Cerebellar cortex (tissue), 1 donor: ENCODE measurements around the gene GBX1.

Experiments used
- DNase-seq: peaks from one replicate; pipeline ENCODE4 v3.0.0-alpha.2; 2015; ENCODE audit warnings: low spot score

The GBX1 gene

GRCh38 chr7:151139071-151139790 lies 28.3 kb downstream of the GBX1 start:
- no peak for DNase-seq

- DNase-seq = no peak
These were observed 29.2 kb downstream of the GBX1 start for GRCh38 chr7:151138153-151138851.

- DNase-seq = no peak
These were observed 29.7 kb downstream of the GBX1 start for GRCh38 chr7:151137791-151138152.

GRCh38 chr7:151137076-151137675 lies 30.3 kb downstream of the GBX1 start:
- no peak for DNase-seq

- no peak for DNase-seq
These were observed 31.3 kb downstream of the GBX1 start for GRCh38 chr7:151135866-151136843.

GRCh38 chr7:151135525-151135845 lies 32.0 kb downstream of the GBX1 start:
- DNase-seq = no peak

GRCh38 chr7:151134743-151135524 lies 32.6 kb downstream of the GBX1 start:
- no peak for DNase-seq

- no peak for DNase-seq
These were observed 33.3 kb downstream of the GBX1 start for GRCh38 chr7:151133986-151134742.

GRCh38 chr7:151133266-151133985 lies 34.1 kb downstream of the GBX1 start:
- DNase-seq = no peak

- DNase-seq = no peak
These were observed 34.9 kb downstream of the GBX1 start for GRCh38 chr7:151132461-151133205.

GRCh38 chr7:151131592-151132293 lies 35.8 kb downstream of the GBX1 start:
- DNase-seq = no peak

GRCh38 chr7:151131224-151131591 lies 36.3 kb downstream of the GBX1 start:
- DNase-seq = no peak

GRCh38 chr7:151130741-151131157 lies 36.7 kb downstream of the GBX1 start:
- no peak for DNase-seq

GRCh38 chr7:151129960-151130591 lies 37.4 kb downstream of the GBX1 start:
- no peak for DNase-seq

- no peak for DNase-seq
These were observed 38.2 kb downstream of the GBX1 start for GRCh38 chr7:151129117-151129959.

- no peak for DNase-seq
These were observed 38.8 kb downstream of the GBX1 start for GRCh38 chr7:151128716-151129115.

- DNase-seq = no peak
These were observed 39.4 kb downstream of the GBX1 start for GRCh38 chr7:151128144-151128543.
